Umbilical cord (tissue), 2 donors: ENCODE data around the gene TSPEAR. TPM values are rescaled to one million over a fixed set of nuclear protein-coding genes. Genes with fewer than 3 reads are reported as not detected.
A peak's percentile ranks its signal among the peaks of the same experiment; 100 is the strongest.

ENCODE experiments used
- DNase-seq: peaks from one replicate; pipeline ENCODE4 v3.0.0-alpha.2; 2015; ENCODE audit warnings: low spot score
- total RNA-seq: library from RNA; depleted of rRNA; stranded (reverse); fragments of >200 nt; gene quantifications from one replicate; pipeline ENCODE4 v1.2.3, GENCODE V29; 2014; ENCODE audit warnings: low replicate concordance; ENCODE audit not compliant: insufficient read depth

The TSPEAR gene
- total RNA-seq, 1 donor from 2014 or later, result not detected

- DNase-seq, result no peak
These were observed 191.7 kb downstream of the TSPEAR start for GRCh38 chr21:44519346-44520325.

- peak; percentile 32 for DNase-seq
These were observed 192.7 kb downstream of the TSPEAR start for GRCh38 chr21:44518686-44519085.

- peak; percentile 13 for DNase-seq
These were observed 194.0 kb downstream of the TSPEAR start for GRCh38 chr21:44517175-44517899.

GRCh38 chr21:44516828-44517174 is 194.6 kb downstream of the TSPEAR start:
- no peak for DNase-seq

GRCh38 chr21:44516342-44516741 is 195.0 kb downstream of the TSPEAR start:
- no peak for DNase-seq

GRCh38 chr21:44515359-44516165 is 195.8 kb downstream of the TSPEAR start:
- no peak for DNase-seq

- DNase-seq, result no peak
These were observed 196.5 kb downstream of the TSPEAR start for GRCh38 chr21:44514746-44515358.

- no peak for DNase-seq
These were observed 197.2 kb downstream of the TSPEAR start for GRCh38 chr21:44514218-44514520.

- no peak for DNase-seq
These were observed 197.8 kb downstream of the TSPEAR start for GRCh38 chr21:44513389-44514217.

- DNase-seq, result no peak
These were observed 198.6 kb downstream of the TSPEAR start for GRCh38 chr21:44512496-44513388.

GRCh38 chr21:44511938-44512275 is 199.5 kb downstream of the TSPEAR start:
- DNase-seq, result no peak

- no peak for DNase-seq
These were observed 200.0 kb downstream of the TSPEAR start for GRCh38 chr21:44511219-44511937.

GRCh38 chr21:44510508-44511218 is 200.7 kb downstream of the TSPEAR start:
- DNase-seq, result peak; percentile 15

- DNase-seq, result no peak
These were observed 201.3 kb downstream of the TSPEAR start for GRCh38 chr21:44510109-44510507.

GRCh38 chr21:44509539-44509938 is 201.8 kb downstream of the TSPEAR start:
- DNase-seq, result no peak

- no peak for DNase-seq
These were observed 202.5 kb downstream of the TSPEAR start for GRCh38 chr21:44508711-44509445.

- DNase-seq, result no peak
These were observed 203.0 kb downstream of the TSPEAR start for GRCh38 chr21:44508426-44508710.
